NOMO-1 treated with dmso at 0.1 percent for 144 hours (cell line): ENCODE measurements around the gene PAFAH1B1.
"Not testable (repeated sequence)": the region's sequence is repeated elsewhere in the genome, so short reads cannot be mapped to it uniquely, and the experiment has no call there.

Source experiments
- DNase-seq: peaks from one replicate; lab custom pipeline; 2025; ENCODE audit not compliant: unreplicated experiment; lab: John Stamatoyannopoulos, UW

PAFAH1B1 gene

DNA sequence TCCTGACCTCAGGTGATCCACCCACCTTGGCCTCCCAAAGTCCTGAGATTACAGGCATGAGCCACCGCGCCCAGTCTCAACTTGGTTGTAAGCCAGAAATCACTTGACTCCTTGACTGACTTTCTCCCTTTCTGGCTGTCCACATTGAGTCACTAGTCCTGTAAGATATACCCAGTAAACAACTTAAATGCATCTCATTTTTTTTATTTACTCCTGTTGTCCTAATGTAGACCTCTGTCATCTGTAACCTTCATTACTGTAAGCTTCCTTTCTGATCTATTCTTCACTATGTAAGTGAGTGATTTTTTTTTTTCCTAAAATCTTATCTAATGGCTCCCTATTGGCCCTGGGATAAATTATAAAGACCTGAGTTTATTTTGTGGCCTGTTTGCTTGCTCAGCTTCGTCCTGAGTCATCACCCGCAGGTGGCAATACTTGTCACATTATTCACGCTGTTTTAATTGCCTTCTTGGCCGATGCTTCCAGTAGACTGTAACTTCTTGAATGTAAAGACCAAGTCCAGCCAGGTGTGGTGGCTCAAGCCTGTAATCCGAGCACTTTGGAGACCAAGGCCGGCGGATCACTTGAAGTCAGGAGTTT, 41.0 kb downstream of the PAFAH1B1 start:
- DNase-seq = no peak

DNA sequence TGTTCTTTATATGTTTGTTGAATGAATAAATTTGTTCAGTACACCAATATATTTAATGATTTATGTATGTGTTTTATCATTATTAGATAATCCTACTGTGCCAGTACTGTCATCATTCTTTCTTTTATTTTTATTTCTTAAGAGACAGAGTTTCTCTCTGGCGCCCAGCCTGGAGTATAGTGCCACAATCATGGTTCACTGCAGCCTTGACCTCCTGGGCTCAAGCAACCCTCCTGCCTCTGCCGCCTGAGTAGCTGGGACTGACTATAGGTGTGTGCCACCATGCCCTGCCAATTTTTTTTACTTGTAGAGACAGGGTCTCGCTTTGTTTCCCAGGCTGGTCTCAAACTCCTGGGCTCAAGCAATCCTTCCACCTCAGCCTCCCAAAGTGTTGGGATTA, 41.8 kb downstream of the PAFAH1B1 start:
- no peak for DNase-seq

DNA sequence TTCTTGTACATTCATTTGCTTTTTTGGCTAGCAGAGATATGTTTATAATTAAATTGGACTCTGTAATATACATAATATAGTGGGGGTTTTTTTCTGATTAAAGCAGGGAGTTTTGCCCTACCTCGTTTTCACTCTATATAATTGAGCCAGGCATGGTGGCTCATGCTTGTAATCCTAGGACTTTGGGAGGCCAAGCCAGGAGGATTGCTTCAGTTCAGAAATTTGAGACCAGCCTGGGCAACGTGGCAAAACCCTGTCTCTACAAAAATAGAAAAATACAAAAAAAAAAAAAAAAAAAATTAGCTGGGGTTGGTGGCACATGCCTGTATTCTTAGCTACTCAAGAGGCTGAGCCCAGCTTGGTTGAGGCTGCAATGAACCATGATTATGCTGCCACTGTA, 42.2 kb downstream of the PAFAH1B1 start:
- DNase-seq = no peak

DNA sequence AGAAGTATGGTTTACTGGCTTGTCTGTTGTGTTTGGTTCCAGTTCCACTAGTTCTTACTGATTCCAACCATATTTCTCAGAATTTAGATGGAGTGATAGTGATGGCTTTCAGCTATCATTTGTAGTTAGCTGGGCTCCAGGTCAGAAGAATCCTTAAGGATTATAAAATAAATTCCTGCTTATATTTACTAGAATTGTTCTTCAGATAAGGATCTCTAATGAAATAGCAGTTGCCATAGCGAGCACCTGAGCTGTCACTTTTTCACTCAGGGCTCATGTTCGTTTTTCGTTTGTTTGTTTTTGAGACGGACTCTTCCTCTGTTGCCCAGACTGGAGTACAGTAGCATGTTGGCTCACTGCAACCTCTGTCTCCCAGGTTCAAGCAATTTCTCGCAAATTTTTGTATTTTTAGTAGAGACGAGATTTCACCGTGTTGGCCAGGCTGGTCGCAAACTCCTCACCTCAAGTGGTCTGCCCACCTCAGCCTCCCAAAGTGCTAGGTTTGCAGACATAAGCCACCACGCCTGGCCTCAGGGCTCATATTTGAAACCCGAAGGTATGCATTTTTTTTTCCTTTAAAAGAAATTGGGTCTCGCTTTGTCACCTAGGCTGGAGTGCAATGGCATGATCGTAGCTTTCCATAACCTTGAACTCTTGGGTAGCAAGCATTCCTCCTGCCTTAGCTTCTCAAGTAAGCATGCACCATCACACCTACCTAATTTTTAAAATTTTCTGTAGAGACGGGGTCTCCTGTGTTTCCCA, 42.9 kb downstream of the PAFAH1B1 start:
- no peak for DNase-seq

DNA sequence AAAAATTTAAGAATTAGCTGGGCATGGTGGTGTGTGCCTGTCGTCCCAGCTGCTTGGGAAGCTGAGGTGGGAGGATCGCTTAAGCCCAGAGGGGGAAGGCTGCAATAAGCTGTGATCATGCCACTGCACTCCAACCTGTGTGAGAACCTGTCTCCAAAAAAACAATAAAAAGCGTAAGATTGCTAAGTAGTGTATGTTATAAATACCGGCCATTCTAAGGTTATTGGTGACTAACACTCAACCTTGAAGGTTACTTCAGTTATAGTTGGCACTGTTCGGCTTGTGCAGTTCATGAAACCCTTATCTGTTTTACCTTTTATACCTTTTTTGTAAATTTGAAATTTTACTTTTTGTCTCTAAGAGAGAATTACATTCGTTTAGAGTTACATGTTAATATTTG, 44.0 kb downstream of the PAFAH1B1 start:
- DNase-seq = no peak

DNA sequence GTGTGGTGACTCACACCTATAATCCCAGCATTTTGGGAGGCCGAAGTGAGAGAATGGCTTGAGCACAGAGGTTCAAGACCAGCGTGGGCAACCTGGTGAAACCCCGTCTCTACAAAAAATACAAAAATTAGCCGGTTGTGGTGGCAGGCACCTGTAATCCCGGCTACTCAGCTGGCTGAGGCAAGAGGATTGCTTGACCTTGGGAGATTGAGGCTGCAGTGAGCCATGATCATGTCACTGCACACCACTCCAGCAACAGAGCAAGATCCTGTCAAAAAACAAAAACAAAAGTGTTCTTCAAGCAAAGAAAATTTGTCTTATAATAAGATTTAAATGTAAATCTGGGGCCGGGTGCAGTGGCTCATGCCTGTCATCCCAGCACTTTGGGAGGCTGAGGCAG, 51.5 kb downstream of the PAFAH1B1 start:
- DNase-seq = no peak

DNA sequence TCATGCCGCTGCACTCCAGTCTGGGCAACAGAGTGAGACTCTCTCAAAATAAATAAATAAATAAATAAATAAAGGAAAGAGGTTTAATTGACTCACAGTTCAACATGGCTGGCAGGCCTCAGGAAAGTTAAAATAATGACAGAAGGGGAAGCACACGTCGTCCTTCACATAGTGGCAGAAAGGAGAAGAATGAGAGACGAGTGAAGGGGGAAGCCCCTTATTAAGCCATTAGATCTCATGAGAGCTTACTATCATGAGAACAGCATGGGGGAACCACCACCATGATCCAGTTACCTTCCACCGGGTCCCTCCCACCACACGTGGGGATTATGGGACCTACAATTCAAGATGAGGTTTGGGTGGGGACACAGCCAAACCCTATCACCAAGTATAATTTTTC, 54.5 kb downstream of the PAFAH1B1 start:
- no peak for DNase-seq

DNA sequence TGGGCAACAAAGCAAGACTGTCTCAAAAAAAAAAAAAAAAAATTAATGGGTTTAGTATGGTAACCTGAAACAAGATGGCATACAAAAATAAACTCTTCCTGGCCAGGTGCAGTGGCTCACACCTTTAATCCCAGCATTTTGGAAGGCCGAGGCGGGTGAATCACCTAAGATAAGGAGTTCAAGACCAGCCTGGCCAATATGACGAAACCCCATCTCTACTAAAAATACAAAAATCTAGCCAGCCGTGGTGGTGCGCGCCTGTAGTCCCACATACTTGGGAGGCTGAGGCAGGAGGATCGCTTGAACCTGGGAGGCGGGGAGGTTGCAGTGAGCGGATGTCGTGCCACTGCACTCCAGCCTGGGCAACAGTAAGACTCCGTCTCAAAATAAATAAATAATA, 55.7 kb downstream of the PAFAH1B1 start:
- DNase-seq = no peak

DNA sequence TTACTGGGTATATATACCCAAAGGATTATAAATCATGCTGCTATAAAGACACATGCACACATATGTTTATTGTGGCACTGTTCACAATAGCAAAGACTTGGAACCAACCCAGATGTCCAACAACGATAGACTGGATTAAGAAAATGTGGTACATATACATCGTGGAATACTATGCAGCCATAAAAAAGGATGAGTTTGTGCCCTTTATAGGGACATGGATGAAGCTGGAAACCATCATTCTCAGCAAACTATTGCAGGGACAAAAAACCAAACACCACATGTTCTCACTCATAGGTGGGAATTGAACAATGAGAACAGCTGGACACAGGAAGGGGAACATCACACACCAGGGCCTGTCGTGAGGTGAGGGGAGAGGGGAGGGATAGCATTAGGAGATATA, 59.5 kb downstream of the PAFAH1B1 start:
- not testable (repeated sequence) for DNase-seq

DNA sequence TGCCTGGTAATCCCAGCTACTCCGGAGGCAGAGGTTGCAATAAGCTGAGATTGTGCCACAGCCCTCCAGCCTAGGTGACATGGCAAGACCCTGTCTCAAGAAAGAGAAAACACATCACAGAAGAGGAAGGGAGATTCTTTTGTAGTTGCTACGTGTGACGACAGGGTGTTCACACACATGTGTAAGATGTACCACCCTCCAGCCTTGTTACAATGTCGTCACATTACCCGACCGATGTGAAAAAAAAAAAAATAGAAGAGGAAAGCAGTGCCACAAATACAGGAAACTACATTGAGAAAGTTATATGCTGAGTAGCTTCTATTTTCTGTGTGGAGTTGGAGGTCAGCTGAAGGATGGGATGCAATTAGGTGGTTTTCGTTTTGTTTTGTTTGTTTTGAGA, 62.1 kb downstream of the PAFAH1B1 start:
- no peak for DNase-seq

DNA sequence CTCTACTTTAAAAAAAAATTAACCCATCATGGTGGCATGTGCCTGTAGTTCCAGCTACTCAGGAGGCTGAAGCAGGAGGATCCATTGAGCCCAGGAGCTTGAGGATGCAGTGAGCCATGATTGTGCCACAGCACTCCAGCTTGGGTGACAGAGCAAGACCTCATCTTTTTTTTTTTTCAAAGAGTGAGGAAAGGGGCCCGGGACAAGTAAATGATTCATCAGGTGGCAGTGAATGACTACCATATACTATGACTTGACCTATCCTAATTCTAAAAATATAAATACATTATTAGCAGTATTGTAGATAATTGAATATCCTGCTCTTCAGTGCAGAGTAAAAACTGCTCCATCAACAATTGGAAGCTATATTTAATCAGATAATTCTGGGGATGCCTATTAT, 62.8 kb downstream of the PAFAH1B1 start:
- DNase-seq = no peak

DNA sequence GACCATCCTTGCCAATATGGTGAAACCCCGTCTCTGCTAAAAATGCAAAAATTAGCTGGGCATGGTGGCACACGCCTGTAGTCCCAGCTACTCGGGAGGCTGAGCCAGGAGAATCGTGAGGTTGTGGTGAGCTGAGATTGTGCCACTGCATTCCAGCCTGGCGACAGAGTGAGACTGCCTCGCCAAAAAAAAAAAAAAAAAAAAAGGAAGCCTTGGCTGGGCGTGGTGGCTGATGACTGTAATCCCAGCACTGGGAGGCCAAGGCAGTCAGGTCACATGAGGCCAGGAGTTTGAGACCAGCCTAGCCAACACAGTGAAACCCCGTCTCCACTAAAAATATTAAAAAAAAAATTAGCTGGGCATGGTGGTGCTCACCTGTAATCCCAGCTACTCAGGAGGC, 65.9 kb downstream of the PAFAH1B1 start:
- not testable (repeated sequence) for DNase-seq

DNA sequence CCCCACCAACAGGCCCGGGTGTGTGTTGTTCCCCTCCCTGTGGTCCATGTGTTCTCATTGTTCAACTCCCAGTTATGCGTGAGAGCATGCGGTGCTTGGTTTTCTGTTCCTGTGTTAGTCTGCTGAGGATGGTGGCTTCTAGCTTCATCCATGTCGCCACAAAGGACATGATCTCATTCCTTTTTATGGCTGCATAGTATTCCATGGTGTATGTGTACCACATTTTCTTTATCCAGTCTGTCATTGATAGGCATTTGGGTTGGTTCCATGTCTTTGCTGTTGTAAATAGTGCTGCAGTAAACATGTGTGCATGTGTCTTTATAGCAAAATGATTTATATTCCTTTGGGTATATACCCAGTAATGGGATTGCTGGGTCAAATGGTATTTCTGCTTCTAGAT, 67.0 kb downstream of the PAFAH1B1 start:
- not testable (repeated sequence) for DNase-seq

DNA sequence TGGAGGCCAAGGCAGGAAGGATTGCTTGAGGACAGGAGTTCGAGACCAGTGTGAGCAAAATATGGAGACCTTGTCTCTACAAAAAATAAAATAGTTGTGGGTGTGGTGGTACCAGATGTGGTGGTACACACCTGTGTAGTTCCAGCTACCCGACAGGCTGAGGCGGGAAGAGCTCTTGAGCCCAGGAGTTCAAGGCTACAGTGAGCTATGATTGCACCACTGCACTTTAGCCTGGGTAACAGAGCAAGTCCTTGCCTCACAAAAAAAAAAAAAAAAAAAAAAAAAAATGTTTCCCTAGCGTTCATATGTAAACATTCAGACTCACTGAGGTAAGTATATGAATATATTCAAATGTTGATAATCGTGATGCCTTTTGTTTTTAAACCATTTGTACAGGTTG, 78.6 kb downstream of the PAFAH1B1 start:
- no peak for DNase-seq

DNA sequence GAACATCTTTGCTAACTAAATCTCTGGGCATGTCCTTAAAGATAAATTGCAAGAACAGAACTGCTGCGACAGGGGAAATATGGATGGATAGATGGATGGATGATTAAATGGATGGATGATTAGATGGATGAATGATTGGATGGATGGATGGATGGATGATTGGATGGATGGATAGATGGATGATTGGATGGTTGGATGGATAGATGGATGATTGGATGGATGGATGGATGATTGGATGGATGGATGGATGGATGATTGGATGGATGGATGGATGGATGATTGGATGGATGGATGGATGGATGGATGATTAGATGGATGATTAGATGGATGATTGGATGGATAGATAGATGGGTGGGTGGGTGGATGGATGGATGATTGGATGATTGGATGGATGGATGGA, 85.8 kb downstream of the PAFAH1B1 start:
- DNase-seq = not testable (repeated sequence)

DNA sequence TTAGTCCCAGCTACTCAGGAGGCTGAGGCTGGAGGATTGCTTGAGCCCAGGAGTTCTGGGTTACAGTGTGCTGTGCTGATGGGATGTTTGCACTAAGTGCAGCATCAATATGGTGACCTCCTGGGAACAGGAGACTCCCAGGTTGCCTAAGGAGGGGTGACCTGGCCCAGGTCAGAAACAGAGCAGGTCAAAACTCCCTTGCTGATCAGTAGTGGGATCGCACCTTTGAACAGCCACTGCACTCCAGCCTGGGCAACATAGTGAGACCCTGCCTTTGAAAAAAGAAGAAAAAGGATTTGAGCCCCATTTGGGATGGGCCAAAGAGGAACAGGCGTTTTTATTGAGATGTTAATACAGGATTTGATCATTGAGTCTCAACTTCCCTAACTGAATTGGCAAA, 87.5 kb downstream of the PAFAH1B1 start:
- no peak for DNase-seq

DNA sequence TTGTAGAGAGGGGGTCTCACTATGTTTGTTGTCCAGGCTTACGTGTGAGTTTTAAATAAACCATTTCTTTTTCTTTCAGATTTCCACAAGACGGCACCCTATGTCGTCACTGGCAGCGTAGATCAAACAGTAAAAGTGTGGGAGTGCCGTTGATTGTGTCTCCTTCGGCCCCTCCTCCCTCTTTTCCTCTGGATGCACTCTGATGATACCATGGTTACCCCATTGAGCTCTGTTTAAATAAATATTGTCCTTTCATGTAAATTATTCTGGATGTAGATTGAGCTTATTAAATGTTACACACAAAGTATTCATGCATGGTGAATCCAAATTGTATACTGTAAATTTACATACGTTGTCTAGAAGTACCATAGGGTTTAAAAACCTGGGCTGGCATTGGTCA, 88.2 kb downstream of the PAFAH1B1 start:
- DNase-seq = no peak

DNA sequence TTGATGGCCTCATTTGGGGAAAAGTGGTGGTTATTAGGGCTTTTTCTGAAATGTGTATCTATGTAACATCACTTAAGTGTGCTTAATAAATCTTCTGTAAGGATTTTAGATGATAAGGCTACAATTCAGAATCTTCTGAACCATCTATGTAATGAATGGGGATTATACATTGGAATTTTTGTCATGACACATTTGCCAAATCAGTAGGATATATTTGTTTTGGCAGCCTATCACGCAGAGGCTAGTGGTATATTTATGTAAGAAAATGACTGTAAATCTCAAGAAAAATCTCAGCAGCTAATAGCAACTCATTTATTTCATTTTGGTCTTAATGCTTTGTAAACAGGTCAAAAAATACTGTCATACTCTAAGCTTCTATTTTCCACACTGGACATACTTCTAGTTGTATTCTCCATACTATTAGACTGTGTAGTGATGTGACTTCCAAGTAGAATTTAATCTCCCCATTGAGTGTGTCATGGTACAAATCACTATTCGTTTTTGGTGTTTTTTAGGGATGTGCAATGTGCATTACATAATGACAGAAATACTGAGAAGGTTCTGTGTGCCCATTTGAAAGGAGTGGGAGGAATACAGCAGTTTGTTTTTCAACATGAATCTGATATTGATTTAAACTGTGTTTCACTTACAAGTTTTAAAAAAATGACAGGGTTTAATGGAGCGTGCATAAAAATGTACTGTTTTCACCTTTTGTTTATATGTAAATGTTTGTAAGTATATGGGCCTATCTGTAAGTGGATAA, 88.9 kb downstream of the PAFAH1B1 start:
- DNase-seq = no peak

DNA sequence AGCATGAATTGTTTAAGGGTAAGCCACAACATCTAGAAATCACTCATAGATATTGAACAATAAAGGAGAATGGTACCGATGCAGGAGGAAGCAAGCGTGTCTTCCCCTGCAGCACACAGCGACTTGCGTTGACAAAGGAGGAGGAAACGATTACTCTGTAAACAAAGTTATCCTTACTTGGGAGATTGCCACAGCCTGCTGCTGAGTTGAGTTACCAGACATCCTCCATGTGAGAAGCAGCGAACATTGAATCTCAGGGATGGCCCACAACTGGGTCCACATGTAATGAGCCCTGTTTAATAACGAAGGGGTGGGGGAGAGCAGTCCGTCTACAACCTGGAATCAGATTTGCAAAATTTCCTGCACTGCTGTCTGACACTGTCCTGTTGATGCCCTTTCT, 90.5 kb downstream of the PAFAH1B1 start:
- no peak for DNase-seq

DNA sequence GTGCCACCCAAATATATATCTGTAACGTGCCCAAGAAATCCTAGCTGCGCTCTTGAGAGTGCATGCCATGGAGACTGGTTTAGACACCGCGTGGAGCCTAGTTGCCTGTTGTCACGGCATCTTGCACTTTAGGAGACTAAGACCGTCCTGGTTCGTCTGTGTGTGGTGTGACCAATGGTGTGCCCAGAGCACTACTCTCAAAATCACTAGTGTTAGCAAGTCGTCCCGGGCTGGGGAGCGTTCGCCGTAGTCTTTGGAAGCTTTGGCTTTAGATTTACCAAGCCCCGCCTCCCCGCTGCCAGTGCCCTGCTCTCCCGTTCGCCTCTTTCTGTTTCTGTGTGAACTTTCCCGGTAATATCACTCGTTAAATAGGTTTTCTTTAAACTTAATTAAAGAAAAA, 91.1 kb downstream of the PAFAH1B1 start:
- DNase-seq = no peak

DNA sequence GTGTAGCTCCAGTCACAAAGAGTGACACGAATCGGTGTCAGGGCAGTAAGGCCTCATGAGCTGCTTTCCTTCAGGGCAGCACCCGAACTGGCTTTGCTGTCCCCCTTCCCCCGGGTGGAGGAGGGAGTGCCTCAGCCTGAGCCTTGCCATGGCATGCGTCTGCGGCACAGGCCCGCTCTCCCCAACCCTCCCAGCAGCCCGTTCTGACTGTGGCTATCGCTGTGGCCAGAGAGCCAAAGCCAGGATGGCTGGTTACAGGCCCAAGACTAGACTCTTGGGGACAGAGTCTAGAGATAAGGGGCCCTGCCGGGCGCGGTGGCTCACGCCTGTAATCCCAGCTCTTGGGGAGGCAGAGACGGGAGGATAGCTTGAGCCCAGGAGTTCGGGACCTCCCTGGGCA, 92.2 kb downstream of the PAFAH1B1 start:
- no peak for DNase-seq

DNA sequence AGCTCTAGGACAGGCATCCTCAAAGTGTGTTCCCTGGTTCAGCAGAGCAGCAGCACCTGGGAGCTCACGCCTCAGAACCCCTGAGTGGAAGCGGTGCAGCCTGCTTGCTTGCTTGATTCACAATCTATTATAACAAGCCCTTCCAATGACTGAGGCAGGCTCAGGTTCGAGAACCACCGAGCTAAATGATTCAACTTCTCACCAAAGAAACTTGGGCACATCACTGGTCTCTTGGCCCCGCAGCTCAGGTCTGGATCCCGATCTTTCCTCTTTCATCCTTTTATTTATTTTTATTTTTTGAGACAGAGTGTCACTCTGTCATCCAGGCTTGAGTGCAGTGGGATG, 93.6 kb downstream of the PAFAH1B1 start:
- DNase-seq = no peak
